NB4 (cell line): ENCODE results near the gene COL6A1.
A peak's percentile ranks its signal among the peaks of the same experiment; 100 is the strongest.

Experiments
- DNase-seq: peaks from one replicate; pipeline ENCODE4 v3.0.0; 2010; ENCODE audit warnings: low read depth
- H3K4me3 ChIP-seq: one replicate; pipeline ENCODE4 v1.5.1; 2011; ENCODE audit warnings: mild to moderate bottlenecking, low read depth, low read length, moderate library complexity
- MYC ChIP-seq: IDR thresholded peaks from 2 replicates; pipeline ENCODE4 v1.6.1; 2011; ENCODE audit warnings: low read depth, low read length
- POLR2A ChIP-seq: IDR thresholded peaks from 2 replicates; pipeline ENCODE4 v1.6.1; 2011; ENCODE audit warnings: mild to moderate bottlenecking; ENCODE audit not compliant: insufficient read length; ENCODE audit errors: extremely low read depth
- TF ChIP-seq, protein P1 (sequence below): IDR thresholded peaks from 2 replicates; pipeline ENCODE4 v1.6.1; 2011; ENCODE audit warnings: low read depth, low read length
- TF ChIP-seq, protein P2 (sequence below): IDR thresholded peaks from one replicate; pipeline ENCODE4 v1.5.1; 2012; ENCODE audit warnings: low read depth, low read length

COL6A1 gene

DNA sequence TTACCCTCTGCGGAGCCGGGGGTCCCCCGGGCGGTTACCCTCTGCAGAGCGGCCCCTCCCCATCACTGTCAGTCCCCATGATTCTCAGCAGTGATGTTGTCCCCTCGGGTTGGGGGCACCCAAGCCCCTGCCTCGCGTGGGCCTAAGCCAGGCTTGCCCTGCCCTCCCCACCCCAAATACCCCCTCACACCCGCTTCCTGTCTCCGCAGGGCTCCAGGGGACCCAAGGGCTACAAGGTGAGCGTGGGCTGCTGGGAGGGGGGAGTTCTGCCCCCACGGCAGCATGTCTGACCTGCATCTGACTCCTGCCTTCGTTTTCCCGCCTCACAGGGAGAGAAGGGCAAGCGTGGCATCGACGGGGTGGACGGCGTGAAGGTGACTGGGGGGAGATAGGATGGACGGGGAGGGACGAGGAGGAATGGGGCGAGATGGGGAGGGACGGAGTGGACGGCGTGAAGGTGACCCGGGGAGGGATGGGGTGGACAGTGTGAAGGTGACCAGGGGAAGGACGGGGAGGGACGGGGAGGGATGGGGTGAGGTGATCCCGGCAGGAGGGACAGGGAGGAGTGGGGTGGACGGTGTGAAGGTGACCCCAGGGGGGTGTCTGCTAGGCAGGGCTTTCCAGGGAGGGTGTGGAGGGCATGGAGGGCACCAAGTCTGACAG is 8.6 kb downstream of the COL6A1 start:
- TF ChIP-seq MYC: no peak
- no peak for TF ChIP-seq POLR2A
- TF ChIP-seq, protein P1, sequence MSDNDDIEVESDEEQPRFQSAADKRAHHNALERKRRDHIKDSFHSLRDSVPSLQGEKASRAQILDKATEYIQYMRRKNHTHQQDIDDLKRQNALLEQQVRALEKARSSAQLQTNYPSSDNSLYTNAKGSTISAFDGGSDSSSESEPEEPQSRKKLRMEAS: no peak
- TF ChIP-seq, protein P2, sequence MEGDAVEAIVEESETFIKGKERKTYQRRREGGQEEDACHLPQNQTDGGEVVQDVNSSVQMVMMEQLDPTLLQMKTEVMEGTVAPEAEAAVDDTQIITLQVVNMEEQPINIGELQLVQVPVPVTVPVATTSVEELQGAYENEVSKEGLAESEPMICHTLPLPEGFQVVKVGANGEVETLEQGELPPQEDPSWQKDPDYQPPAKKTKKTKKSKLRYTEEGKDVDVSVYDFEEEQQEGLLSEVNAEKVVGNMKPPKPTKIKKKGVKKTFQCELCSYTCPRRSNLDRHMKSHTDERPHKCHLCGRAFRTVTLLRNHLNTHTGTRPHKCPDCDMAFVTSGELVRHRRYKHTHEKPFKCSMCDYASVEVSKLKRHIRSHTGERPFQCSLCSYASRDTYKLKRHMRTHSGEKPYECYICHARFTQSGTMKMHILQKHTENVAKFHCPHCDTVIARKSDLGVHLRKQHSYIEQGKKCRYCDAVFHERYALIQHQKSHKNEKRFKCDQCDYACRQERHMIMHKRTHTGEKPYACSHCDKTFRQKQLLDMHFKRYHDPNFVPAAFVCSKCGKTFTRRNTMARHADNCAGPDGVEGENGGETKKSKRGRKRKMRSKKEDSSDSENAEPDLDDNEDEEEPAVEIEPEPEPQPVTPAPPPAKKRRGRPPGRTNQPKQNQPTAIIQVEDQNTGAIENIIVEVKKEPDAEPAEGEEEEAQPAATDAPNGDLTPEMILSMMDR: no peak
- no peak overlapping the region for H3K4me3 ChIP-seq
- no peak for DNase-seq

DNA sequence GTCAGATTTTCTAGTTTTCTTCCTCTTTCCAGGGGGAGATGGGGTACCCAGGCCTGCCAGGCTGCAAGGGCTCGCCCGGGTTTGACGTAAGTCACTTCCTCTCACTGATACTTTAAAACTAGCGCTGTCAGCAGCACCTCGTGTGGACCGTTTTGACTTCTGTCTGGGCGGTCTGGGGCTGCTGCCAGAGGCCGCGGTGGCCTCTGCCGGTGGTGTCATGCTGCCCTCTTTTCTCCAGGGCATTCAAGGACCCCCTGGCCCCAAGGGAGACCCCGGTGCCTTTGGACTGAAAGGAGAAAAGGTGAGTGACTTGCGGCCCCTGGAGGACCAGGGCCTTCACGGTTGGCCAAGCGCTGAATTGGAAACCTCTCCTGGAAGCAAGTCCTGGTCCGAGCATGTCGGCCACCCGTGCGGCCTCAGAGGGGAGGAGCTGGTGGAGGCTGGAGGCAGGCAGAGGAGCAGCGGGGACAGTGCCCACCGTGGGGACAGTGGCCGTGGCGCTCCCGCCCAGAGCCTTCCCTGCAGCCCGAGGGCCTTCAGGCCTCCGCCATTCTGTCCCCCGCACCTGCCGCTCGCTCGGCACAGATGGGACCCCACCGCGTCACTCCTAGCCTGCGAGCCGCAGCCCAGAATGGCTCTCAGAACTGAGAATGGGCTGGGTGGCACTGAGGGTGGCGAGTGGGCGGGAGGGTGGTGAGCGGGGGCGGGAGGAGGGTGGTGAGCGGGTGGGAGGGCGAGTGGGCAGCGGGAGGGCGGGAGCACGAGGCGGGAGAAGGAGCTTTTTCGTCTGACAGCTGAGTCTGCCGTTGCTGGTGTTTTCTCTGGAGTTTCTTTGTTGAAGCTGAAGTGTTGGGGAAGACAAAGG is 9.4 kb downstream of the COL6A1 start:
- DNase-seq: peak; percentile 34
- H3K4me3 ChIP-seq: no peak overlapping the region
- no peak for TF ChIP-seq MYC
- TF ChIP-seq, protein P1: no peak
- TF ChIP-seq, protein P2: no peak

DNA sequence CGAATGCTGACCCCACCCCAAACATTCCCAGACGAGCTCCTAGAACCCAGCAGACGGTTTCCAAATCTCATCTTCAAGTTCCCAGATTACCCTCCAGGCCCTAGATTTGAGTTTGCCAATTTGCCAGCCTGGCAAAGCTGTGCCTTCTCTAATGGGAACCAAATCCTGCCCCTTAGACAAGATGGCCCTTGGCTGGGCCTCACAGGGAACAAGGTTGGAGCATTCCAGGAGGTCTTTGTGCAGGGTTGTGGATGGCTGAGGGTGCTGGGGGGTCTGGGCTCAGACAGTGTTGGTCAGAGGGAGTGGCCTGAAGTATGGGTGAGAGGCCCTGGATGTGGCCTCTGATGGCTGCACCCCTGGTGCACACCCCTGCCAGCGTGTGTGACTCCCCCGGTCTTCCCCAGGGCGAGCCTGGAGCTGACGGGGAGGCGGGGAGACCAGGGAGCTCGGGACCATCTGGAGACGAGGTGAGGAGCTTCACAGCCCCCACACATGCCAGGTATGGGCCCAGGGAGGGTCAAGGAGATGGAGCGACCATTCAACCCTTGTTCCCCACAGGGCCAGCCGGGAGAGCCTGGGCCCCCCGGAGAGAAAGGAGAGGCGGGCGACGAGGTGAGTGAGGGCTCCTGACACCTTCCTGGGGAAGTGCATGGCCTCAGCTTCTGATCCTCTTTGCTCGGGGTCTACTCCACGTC is 10.2 kb downstream of the COL6A1 start:
- DNase-seq: no peak
- TF ChIP-seq, protein P2: no peak
- TF ChIP-seq MYC (no peak), POLR2A (no peak)
- TF ChIP-seq, protein P1: no peak
- no peak overlapping the region for H3K4me3 ChIP-seq

DNA sequence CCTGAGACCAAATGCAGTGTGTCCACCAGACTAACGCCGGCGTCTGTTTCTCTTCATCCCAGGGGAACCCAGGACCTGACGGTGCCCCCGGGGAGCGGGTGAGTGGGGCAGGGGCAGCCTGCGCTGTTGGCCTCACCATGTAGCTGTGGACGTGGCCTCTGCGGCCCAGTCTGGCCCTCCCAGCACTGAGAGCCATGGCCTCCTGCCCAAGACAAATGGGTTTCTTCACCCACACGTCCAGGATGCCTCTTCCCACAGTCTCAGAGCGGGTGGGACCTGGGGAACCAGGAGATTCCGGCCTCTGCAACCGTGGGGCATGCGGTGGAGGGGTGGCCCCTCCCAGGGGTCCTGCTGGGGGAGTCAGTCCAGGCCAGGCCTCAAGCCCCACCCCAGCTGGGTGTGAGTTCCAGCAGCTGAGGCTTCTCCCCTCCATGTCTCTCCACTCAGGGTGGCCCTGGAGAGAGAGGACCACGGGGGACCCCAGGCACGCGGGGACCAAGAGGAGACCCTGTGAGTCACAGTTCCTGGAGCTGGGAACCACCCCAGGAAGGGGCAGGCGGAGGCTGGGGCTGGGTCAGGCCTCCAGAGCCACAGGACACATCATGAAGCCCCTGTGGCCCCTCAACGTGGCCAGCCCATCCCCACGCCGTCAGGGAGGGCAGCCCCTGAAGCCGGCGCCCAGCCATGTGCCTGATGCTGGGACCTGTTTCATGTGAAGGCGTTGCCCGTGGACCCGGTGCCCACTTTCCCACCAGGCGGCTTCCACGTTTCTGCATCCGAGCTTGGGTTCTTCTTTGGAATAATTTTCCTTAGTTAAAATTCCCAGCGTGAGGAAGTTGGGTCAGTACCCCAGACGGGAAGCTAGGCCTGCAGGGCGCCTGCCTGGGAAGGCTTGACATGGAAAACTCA is 11.0 kb downstream of the COL6A1 start:
- TF ChIP-seq MYC (no peak), POLR2A (no peak)
- TF ChIP-seq, protein P2: no peak
- TF ChIP-seq, protein P1: no peak
- H3K4me3 ChIP-seq: no peak overlapping the region
- no peak for DNase-seq
